ENCODE results near the gene LMO2.

DNA sequence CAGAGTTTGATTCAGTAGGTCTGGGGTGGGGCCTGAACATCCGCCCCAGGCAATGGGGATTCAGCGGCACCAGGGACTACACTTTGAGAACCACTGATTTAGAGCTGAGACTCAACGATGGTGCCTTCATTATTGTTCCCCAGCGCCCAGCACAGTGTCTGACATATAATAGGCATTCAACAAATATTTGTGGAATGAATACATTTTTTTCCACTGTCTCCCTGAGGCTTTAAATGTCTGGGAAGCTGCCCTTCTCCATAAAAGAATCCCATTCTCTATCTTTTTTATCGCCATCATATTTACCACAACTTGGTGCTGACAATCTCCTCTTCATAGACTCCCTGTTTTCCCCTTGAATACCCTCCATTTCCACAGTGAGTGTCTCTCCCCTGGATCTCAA is 23.6 kb upstream of the LMO2 start:
- TF ChIP-seq, protein P1, sequence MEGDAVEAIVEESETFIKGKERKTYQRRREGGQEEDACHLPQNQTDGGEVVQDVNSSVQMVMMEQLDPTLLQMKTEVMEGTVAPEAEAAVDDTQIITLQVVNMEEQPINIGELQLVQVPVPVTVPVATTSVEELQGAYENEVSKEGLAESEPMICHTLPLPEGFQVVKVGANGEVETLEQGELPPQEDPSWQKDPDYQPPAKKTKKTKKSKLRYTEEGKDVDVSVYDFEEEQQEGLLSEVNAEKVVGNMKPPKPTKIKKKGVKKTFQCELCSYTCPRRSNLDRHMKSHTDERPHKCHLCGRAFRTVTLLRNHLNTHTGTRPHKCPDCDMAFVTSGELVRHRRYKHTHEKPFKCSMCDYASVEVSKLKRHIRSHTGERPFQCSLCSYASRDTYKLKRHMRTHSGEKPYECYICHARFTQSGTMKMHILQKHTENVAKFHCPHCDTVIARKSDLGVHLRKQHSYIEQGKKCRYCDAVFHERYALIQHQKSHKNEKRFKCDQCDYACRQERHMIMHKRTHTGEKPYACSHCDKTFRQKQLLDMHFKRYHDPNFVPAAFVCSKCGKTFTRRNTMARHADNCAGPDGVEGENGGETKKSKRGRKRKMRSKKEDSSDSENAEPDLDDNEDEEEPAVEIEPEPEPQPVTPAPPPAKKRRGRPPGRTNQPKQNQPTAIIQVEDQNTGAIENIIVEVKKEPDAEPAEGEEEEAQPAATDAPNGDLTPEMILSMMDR (IDR thresholded peaks at IDR 0.05; ENCODE audit: extremely low read depth in 1 of 2, insufficient read depth in 1 of 2, low read depth in 1 of 2, low read length in 2 of 2): no peak
- no peak for TF ChIP-seq GATA2 (IDR thresholded peaks at IDR 0.05; ENCODE audit: insufficient read depth, insufficient read length, low read depth, low read length)
- TF ChIP-seq POLR2A (IDR thresholded peaks at IDR 0.05; ENCODE audit: low read depth, low read length): no peak
- no peak for TF ChIP-seq EZH2 (IDR thresholded peaks at IDR 0.05; ENCODE audit: borderline replicate concordance, low read depth, low read length, severe bottlenecking)
- TF ChIP-seq JUN (IDR thresholded peaks at IDR 0.05; ENCODE audit: borderline replicate concordance, insufficient read depth, insufficient read length, low read depth): no peak
- no peak for TF ChIP-seq POLR2AphosphoS5 (IDR thresholded peaks at IDR 0.05; ENCODE audit: insufficient read depth, low read depth, low read length)
- TF ChIP-seq MAX (IDR thresholded peaks at IDR 0.05; ENCODE audit: insufficient read depth, insufficient read length): no peak
- TF ChIP-seq MYC (IDR thresholded peaks at IDR 0.05; ENCODE audit: low read depth, low read length): no peak
- TF ChIP-seq FOS (IDR thresholded peaks at IDR 0.05; ENCODE audit: borderline replicate concordance, insufficient read depth, low read length): no peak

Measured in endothelial cell of umbilical vein (primary cell).